GM15510 (cell line): ENCODE data around the gene MEGF6.

Experiments used
- POLR2A ChIP-seq: IDR thresholded peaks from 3 replicates; pipeline ENCODE4 v1.6.1; 2011; ENCODE audit warnings: borderline replicate concordance; ENCODE audit not compliant: insufficient read length; ENCODE audit errors: extremely low read depth

MEGF6 gene

GRCh38 chr1:3636531-3636930 lies 25.2 kb upstream of the MEGF6 start:
- no peak for TF ChIP-seq POLR2A

GRCh38 chr1:3636080-3636479 lies 24.8 kb upstream of the MEGF6 start:
- no peak for TF ChIP-seq POLR2A

- TF ChIP-seq POLR2A = no peak
Observed at GRCh38 chr1:3634059-3634800, 22.9 kb upstream of the MEGF6 start.

GRCh38 chr1:3633344-3634058 lies 22.2 kb upstream of the MEGF6 start:
- no peak for TF ChIP-seq POLR2A

DNA sequence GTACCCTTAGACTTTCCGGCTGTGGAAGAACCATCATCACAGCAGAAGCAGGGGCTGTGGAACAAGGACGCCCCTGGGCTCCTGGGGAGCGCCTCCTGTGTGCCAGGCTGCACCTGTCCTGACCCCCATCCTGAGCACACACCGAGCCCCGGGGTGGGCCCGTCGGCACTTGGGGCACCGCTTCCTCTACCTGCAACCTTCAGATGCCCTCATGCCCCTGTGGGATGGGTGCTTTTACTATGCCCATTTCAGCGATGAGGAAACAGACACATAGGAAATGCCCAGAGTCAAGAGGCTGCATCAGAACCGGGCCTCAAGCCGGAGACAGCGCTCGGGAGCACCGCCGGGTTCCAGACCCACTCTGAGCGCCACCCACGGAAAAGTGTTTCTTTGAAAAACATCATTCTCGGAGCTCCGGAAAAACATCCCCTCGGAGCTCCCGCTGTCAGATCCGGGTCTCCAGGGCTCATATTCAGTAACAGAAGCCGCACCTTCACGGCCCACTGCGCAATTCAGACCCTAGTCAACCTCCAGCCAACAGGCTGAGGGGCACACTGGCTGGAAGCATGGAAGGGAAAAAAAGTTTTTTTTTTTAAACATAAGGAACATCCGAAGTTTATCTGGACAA lies 21.5 kb upstream of the MEGF6 start:
- TF ChIP-seq POLR2A = no peak

DNA sequence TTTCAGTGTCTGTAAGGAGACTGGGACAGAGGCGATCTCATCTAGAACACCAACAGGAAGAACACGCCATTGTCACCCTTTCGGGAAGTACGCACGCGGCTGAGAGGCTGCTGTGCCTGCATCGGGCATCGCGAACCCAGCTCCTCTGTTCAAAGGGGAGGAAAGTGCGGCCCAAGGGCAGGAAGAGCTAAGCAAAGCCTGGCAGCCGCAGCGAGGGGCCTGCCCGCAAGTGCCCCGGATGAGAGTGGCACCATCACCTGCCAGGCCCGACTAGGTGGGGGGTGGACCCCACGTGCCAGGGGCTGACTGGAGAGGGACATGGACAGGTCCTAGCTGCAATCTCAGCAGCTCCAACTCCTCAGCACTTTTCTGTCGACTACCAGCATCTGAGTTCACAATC lies 21.0 kb upstream of the MEGF6 start:
- no peak for TF ChIP-seq POLR2A

DNA sequence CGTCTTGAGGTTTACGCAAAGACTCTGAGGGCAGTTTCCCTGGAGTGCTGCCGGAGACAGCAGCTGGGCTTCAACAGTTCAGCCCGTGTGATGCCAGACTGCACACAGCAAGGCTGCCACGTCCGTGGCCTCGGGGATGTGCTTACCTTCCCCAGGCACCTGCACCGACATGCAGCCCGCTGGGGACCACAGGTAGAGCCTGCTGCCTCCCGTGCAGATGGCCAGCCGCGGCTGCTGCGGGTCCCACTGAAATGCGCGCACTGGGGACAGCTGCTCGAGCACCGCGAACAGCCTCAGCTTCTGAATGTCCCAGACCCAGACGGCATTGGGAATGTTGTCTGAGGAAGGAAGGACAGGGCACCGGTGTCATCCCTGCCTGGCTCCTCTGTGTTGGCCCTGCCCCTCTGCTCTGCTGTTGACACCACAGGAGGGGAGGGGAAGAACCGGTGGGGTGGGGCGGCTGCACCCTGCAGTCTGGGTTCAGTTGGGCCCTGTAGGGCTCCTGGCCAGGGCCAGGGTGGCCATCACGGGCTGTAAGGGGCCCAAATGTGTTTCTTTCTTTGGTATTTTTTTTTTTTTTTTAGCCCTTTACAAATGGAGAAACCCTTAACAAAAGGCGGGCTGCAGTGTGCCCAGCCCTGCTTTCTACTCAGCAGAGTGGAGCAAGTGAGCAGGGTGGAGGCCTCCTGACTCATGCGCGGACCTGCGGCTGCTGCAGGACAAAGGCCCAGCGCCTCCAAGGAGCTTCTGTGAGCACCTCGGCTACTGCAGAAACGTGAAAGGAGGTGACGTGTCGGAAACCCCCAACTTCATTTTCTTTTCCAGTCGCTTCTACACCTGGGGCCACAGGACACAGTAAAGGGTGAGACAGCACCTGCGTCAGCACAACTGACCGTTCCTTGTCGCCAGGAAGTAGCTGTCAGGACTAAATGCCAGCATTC lies 20.3 kb upstream of the MEGF6 start:
- TF ChIP-seq POLR2A = no peak

GRCh38 chr1:3630914-3631313 lies 19.6 kb upstream of the MEGF6 start:
- no peak for TF ChIP-seq POLR2A

GRCh38 chr1:3630161-3630611 lies 18.9 kb upstream of the MEGF6 start:
- TF ChIP-seq POLR2A = no peak

DNA sequence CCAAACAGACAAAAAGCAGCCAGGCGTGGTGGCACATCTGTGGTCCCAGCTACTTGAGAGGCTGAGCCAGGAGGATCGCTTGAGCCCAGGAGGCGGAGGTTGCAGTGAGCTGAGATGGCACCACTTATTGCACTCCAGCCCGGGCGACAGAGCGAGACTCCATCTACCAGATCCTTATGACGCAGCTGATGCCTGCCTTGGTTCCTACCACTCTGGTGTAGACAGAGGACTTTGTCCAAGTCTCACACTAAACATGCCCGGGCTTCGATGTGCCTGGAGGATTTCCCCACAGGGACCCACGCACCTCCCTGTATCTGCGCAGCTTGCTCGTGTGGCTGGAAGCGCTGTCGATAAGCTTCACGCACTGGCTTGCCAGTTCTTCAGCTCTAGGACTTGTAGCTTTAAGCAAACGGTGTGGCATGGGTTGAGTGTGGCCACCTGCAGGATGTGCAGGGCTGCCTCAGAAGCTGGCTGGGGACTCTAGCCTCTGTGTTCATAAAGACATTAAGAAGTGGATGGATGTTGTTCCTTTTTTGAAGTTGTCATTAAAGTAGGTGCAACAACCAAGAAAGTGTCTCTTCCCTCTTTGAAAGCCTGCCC lies 18.4 kb upstream of the MEGF6 start:
- TF ChIP-seq POLR2A = no peak

DNA sequence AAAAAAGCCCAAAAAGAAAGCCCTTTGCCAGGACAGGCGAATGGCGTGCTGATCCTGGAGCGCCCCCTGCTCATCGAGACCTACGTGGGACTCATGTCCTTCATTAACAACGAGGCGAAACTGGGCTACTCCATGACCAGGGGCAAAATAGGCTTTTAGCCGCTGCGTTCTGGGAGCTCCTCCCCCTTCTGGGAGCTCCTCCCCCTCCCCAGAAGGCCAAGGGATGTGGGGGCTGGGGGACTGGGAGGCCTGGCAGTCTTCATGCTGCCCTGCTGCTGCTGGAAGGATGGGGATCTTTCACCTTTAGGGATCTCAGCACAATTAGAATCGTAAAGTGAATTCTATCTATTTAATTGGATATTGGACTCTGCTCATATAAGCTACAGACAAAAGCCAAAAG lies 17.1 kb upstream of the MEGF6 start:
- TF ChIP-seq POLR2A = no peak

DNA sequence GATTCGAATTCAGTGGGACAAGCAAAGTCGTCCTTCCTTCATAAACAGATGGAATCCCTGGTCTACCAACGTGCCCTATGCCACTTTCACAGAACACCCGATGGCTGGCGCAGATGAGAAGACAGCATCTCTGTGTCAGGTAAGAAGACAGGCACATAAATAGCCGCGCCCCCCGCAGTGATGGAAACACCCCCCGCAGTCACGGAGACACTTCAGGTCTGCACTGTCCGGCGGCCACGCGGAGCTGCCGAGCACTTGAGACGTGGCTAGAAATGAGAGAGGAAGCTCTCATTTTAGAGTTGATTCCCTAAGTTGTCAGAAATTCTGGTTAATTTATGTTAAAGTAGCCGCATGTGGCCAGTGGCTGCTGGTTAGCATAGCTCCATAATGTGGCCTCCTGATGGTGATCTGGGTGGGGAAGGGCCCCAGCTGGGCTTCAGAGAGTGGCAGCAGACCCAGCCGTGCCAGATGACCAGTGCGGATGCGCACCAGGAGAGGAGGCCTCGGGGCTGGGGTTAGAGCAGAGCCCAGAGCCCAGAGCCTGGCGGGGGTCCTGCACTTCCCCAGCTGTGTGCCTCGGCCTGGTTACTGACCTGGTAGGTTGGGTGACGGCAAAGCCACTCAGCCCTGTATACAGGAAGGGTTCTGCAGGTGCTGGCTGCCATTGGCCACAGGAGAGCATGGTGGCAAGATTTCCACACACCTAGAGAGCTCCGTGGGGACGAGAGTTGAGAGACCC lies 16.4 kb upstream of the MEGF6 start:
- TF ChIP-seq POLR2A = no peak

DNA sequence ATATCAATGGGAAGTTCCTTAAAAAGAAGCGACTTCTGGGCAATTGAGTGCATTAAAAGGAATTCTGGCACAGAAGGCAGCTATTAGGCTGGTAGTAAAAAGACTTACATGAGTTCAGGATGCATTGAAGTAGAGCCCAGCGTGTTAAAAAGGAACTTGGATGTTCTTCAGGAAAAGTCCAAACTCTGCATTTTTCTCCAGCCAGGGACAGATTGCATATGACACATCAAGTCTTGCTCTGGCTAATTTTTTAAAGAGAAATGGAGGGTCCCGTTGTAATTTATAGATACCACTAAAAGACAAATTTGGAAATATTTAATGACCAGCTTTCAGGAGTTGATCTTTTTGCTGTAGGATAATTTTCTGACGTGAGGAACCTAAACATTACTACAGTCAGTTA lies 14.7 kb upstream of the MEGF6 start:
- TF ChIP-seq POLR2A = no peak
